GM03348 (cell line): ENCODE data around the gene MTHFR.

ENCODE experiments used
- DNase-seq: peaks from one replicate; pipeline ENCODE4 v3.0.0; 2012; ENCODE audit warnings: low spot score

The MTHFR gene

GRCh38 chr1:11780380-11781147 is 25.2 kb downstream of the MTHFR start:
- no peak for DNase-seq

- no peak for DNase-seq
Measured at GRCh38 chr1:11779715-11780379, 25.9 kb downstream of the MTHFR start.

GRCh38 chr1:11778844-11779623 is 26.7 kb downstream of the MTHFR start:
- no peak for DNase-seq

- DNase-seq = no peak
Measured at GRCh38 chr1:11778336-11778735, 27.4 kb downstream of the MTHFR start.

- no peak for DNase-seq
Measured at GRCh38 chr1:11777658-11778322, 28.0 kb downstream of the MTHFR start.

- DNase-seq = no peak
Measured at GRCh38 chr1:11774753-11775152, 31.0 kb downstream of the MTHFR start.

- DNase-seq = no peak
Measured at GRCh38 chr1:11772458-11772857, 33.3 kb downstream of the MTHFR start.

- no peak for DNase-seq
Measured at GRCh38 chr1:11771481-11772043, 34.2 kb downstream of the MTHFR start.

GRCh38 chr1:11770011-11770410 is 35.8 kb downstream of the MTHFR start:
- DNase-seq = no peak

GRCh38 chr1:11769274-11769673 is 36.5 kb downstream of the MTHFR start:
- DNase-seq = no peak

GRCh38 chr1:11768821-11769220 is 36.9 kb downstream of the MTHFR start:
- peak; percentile 61 for DNase-seq

GRCh38 chr1:11767922-11768704 is 37.7 kb downstream of the MTHFR start:
- peak; percentile 57 for DNase-seq

GRCh38 chr1:11766429-11766776 is 39.4 kb downstream of the MTHFR start:
- no peak for DNase-seq

- DNase-seq = no peak
Measured at GRCh38 chr1:11765661-11766428, 39.9 kb downstream of the MTHFR start.

- no peak for DNase-seq
Measured at GRCh38 chr1:11764519-11764918, 41.2 kb downstream of the MTHFR start.

GRCh38 chr1:11764115-11764514 is 41.6 kb downstream of the MTHFR start:
- DNase-seq = no peak

GRCh38 chr1:11761988-11762406 is 43.8 kb downstream of the MTHFR start, which contains the start of gene C1orf167:
C1orf167 (plus strand) TSS chr1:11762193; CDS start chr1:11764401, 2,208 bp downstream.
- DNase-seq = no peak

GRCh38 chr1:11761285-11761684 is 44.5 kb downstream of the MTHFR start:
- no peak for DNase-seq

GRCh38 chr1:11759791-11760190 is 46.0 kb downstream of the MTHFR start:
- DNase-seq = no peak

- DNase-seq = no peak
Measured at GRCh38 chr1:11757047-11757446, 48.7 kb downstream of the MTHFR start.
